HG02938 (cell line): ENCODE data around the gene ANKDD1A.

Source experiments
- ATAC-seq: cut with Tn5 transposase; IDR thresholded peaks from one replicate; pipeline ENCODE4 v1.9.1; 2021; ENCODE audit warnings: mild to moderate bottlenecking, moderate library complexity; ENCODE audit not compliant: unreplicated experiment

Gene ANKDD1A

GRCh38 chr15:64960153-64960552, 48.5 kb downstream of the ANKDD1A start:
- no peak for ATAC-seq

DNA sequence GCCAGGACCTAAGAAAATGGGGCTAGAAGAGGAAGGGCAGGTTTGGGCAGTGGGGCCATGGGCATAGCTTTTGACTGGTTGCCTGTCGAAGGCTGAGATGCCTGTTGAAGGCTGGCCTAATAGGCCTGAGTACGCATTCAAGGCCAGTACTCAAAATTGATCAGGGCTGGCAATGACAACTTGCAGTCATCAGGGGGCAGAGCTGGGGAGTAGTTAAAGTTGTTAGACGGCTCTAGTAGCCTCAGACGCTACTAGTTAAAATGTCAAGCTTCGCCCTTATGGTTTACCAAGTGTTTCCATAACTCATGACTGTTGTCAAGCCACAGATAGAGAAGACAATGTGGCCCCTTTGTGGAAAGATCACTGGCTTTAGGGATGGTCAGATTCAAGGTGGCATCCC, 49.3 kb downstream of the ANKDD1A start:
- no peak for ATAC-seq

GRCh38 chr15:64969401-64969800, 57.7 kb downstream of the ANKDD1A start:
- no peak for ATAC-seq

GRCh38 chr15:64970698-64971097, 59.0 kb downstream of the ANKDD1A start:
- ATAC-seq, result no peak

- ATAC-seq, result no peak
These were observed 63.7 kb downstream of the ANKDD1A start for GRCh38 chr15:64975390-64975789.

DNA sequence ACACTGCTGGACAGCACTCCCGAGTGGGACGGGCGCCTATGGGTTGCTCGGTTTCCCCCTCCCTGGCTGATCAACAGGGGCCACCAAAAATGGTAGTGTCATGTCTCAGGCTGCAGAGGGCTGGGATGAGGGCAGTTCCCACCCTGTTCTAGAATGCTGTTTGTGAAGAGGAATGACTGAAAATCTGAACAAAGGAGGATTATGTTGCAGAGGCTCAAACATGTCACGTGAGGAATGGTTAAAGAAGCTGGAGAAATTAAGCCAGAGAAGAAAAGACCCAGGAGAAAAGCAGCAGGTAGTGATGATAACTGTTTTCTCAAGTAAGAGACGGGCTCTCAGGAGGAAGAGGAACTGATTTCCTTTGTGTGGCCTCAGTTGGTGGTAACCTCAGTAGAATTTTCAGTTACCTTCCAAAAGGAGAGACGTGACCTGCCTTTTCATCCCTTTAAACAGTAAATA, 67.6 kb downstream of the ANKDD1A start:
- no peak for ATAC-seq

- ATAC-seq, result no peak
These were observed 70.2 kb downstream of the ANKDD1A start for GRCh38 chr15:64981812-64982431.

DNA sequence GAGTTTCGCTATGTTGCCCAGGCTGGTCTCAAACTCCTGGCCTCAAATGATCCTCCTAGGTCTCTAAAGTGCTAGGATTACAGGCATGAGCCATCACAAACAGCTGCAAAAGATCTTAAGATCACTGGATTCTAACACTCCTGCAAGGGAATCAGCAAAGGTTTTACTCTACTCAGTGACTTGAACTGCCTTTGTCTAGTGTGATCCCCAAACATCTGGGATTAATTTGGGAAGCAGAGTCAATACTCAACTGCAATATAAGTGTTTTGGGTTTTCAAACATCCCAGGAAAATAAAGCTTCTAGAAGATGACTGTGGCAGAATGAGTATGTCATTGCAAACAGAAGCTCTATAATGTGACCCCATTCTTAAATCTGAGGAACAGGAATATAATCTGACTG, 70.8 kb downstream of the ANKDD1A start:
- no peak for ATAC-seq

- ATAC-seq, result no peak
These were observed 73.8 kb downstream of the ANKDD1A start for GRCh38 chr15:64985366-64986033.

DNA sequence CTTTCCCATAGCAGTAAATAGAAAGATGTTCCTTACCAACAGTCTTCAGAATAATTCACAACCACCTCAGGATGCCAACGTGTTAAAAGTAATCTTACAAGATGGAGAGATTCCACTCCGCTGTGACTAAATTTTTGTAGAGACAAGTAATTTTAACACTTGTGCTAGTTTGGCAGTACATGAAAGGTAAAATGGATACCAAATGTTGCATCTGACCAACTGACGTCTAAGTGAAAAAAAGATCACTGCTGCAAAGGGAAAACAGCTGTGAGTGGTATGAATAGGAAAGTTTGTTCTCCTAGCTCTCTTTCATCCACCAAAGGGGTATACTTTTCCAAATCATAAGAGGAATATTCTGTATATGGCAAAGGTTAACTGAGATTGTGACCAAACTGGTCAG, 75.4 kb downstream of the ANKDD1A start:
- no peak for ATAC-seq

DNA sequence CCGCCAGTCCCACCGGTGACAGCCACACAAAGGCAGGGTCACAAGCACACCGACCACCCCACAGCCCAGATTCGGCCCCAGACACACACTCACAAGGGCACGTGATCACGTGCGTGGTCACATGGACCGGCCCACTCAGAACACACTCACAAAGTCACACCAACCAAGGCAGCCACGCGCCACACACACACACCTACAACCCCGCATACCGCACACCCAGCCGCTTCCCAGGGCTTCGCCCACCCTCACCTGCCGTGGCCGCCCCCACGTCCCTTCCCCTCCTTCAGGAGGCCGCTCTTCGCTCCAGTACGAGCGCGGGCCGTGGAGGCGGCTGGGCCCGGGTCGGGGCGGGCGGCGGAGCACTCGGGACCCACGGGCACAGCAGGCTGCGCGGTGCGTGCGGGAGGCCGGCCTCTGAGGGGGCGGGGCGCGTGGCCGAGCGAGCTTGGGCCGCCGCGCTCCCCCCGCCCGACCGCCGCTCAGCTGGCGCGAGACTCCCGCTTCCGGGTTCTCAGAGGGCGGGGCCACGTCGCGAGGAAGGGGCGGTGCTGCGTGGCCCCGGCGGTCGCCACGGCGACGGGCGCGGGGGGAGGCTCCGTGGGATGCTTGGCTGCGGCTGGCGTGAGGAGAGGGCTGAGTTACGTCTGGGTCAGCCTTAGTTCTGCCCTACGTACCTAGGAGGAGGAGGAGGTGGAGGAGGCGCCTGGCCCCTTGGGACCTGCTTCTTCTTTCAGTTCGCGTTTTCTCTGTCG, 77.9 kb downstream of the ANKDD1A start, which contains the start of gene SPG21:
Gene SPG21, minus strand, starts transcription at position 499 of the 752 bp plus-strand sequence. CDS start 6,345 bp downstream, outside the sequence.
- peak; percentile 94 for ATAC-seq

DNA sequence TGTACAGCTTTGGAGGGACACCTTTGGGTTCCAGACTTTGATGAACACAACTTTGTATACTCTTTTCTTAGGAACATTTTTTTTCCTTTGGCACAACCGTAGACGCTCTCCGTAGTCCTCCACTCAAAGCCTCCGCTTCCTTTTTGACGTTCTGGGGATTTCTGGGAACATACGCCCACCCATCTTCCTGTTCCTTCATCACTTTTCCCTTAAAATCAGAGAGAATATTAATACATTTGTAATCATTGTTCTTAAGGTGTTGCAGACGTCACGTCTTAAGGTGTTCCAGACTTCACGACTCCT, 78.4 kb downstream of the ANKDD1A start:
- ATAC-seq, result no peak

GRCh38 chr15:64991536-64992135, 79.9 kb downstream of the ANKDD1A start:
- no peak for ATAC-seq

GRCh38 chr15:64993290-64993689, 81.6 kb downstream of the ANKDD1A start:
- no peak for ATAC-seq

- no peak for ATAC-seq
These were observed 85.4 kb downstream of the ANKDD1A start for GRCh38 chr15:64997066-64997465.

GRCh38 chr15:64997745-64998375, 86.2 kb downstream of the ANKDD1A start:
- no peak for ATAC-seq

DNA sequence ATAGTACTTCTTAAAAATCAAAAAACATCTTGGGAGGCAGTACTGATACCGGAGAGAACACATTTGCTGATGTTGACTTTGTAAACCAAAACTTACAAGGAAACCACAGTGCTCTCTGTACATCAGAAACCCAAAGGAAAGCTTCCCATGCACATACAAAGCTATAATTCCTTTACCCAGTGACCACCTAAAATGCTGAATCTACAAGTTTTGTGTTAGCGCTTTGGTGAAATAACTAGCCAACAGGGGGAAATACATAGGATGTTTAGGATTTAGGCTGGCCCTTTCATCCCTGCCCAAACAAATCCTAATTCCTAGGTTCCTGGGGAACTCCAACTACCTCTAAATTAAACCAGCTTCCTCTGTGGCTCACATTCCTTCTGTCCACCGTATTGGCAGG, 93.3 kb downstream of the ANKDD1A start:
- ATAC-seq, result no peak

GRCh38 chr15:65006876-65007275, 95.2 kb downstream of the ANKDD1A start:
- no peak for ATAC-seq
